ENCODE data around the gene TFIP11.

The TFIP11 gene

DNA sequence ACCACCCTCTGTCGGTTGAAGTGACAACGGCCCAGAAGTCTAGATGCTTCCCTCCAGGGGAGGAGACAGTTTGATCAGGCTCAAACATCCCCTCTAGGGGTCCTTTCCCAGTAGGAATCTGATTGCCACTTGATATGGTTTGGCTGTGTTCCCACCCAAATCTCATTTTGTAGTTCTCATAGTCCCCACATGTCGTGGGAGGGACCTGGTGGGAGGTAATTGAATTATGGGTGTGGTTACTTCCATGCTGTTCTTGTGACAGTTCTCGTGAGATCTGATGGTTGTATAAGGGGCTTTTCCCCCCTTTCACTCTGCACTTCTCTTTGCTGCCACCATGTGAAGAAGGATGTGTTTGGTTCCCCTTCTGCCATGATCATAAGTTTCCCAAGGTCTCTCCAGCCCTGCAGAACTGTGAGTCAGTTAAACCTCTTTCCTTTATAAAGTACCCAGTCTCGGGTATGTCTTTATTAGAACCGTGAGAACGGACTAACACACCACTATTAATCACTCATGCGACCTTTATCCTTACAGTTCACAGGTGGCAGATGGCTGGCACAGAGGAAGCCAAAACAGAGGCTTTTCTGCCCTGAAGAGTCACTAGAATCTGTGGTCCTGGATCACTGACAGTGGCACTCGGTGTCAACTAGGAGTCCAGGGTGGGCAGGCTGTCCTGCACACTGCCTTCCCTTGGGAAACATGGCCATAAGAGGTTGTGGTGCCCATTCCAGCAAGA is 61.7 kb downstream of the TFIP11 start:
- DNase-seq (ENCODE audit: low read depth in 2 of 2), result no peak

DNA sequence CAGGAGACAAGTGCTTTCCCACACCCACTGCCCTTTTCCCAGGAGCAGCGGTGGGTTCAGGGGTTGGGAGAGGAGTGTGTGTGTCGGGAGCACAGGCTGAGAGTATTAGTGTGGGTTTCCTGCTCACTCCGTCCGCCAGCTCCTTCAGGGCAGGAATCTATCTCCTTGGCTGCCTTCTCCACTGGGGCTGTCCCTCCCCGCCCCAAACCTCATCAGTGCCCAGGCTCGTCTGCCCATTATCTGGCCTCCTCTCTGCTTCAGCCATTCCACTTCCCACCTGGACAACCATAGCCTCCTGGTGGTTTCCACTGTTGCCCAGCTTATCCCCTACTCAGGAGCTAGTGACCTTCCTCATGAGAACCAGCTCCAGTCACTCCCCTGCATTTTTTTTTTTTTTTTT is 63.3 kb downstream of the TFIP11 start:
- DNase-seq (ENCODE audit: low read depth in 2 of 2), result no peak

DNA sequence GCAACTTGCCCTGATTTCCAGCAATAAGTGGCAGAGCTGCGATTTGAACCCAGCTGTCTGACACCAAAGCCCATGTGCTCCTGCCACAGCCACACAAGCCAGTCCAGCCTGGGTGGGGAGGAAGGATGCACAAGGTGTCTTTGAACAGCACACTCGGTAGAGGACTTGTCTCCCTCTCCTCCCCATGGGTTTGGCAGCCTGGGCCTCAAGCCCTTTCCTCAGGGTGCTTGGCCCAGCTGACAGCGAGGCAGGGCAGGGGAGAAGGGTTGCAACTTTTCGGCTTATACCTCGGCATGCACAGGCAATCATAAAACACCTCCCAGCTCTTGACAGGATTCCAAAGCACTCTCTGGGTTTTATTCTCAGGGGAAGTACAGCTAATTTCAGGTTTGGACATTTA is 63.9 kb downstream of the TFIP11 start:
- no peak for DNase-seq (ENCODE audit: low read depth in 2 of 2)

DNA sequence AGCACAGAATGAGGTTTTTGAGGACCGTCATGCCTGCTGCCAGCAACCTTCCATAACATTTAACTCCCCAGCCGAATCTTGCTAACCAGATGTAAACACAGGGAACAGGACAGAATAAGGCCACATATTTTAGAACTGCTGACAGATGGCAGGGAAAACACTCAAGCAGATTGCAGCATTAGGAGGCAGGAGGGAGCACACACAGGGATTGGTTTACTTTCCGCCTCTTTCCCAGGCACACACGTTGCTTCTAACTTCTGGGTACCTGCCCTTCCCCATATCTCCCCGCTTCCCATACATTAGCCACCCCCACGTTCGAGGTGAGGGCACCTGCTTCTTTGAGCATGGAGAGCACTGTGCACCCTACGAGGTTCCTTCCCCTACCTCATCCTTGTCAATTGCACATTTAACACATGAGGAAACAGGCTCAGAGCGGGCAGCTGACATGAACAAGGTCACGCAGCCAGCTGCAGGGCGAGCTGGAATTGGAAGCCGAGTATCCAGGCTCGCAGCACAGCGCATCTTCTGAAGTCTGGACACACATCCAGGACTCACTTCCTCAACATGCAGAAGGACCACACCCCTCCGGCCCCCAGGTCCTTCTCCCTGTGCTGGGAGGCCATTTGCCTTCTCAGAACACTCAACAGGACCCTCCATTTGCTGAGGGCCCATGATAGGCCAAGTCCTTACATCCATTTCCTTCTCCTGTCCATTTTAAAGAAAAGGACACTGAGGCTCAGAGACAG is 64.5 kb downstream of the TFIP11 start:
- no peak for DNase-seq (ENCODE audit: low read depth in 2 of 2)

DNA sequence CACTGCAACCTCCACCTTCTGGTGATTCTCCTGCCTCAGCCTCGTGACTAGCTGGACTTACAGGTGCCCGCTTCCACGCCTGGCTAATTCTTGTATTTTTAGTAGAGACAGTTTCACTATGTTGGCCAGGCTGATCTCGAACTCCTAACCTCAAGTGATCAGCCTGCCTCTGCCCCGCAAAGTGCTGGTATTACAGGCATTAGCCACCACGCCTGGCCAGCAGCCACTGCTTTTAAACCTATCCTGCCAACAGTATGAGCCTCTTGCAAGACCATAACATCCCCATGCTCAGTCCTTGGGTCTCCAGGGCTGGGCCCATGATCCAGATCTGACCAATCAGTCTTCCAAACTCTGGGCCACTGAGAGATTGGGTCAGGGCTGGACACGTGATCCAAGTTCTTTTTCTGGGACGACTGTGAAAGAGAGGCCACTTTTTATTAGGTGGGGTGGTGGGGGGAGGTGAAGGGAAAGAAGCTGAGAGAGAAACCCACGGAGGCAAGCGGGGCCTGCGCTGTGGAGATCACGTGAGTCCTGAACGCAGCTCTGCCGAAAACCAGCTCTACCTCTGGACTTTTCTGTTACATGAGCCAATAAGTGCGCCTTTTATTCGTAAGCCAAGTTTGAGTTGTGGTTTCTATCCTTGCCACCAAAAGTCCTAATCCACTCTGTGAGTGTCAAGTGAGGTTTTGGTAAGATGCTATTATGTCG is 65.3 kb downstream of the TFIP11 start:
- no peak for DNase-seq (ENCODE audit: low read depth in 2 of 2)

DNA sequence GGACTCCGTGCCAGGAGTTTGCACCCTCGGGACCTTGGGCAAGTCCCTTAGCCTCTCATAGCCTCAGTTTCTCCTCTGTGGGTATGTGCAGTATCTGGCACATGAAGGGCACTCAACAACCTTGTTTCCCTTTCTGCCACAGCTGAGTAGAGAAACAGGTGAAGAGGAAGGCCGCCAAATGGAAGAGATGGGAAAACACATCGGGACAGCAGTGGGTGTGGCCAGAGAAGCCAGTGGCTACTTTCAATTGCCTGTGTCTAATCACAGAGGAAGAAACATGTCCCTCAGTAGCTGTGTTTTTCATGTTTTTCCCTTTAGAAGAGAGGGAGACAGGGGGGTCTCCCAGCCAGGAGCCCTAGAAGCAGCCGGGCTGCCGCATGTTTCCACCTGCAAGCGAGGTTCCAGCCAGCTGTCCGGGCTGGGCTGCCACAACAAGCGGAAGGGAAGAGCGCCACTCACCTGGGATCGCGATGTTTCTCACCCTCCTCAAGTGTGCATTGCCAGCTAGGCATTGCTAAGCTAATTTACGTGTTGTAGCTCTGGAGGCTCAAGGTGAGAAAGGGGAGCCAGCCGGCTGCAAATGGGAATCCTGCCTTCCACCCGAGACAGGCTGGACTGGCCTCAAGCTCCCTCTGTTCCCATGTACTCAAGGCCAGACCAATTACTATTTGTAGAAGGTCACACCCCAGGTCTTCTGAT is 66.5 kb downstream of the TFIP11 start:
- no peak for DNase-seq (ENCODE audit: low read depth in 2 of 2)

DNA sequence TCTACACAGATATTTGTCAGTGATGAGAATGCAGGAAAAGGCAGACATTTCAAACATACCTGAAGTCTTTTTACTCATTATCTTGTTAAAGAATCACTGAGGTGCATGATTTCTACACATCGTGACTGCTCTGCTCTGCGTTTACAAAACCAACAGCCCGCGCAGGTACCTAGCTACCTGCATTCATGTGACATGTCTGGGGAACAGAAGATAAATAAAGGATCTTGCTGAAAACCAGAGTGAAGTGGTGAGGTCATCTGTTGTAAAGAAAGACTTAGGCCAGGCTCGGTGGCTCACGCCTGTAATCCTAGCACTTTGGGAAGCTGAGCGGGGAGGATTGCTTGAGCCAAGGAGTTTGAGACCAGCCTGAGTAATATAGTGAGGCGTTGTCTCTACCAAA is 67.5 kb downstream of the TFIP11 start:
- DNase-seq (ENCODE audit: low read depth in 2 of 2), result no peak

DNA sequence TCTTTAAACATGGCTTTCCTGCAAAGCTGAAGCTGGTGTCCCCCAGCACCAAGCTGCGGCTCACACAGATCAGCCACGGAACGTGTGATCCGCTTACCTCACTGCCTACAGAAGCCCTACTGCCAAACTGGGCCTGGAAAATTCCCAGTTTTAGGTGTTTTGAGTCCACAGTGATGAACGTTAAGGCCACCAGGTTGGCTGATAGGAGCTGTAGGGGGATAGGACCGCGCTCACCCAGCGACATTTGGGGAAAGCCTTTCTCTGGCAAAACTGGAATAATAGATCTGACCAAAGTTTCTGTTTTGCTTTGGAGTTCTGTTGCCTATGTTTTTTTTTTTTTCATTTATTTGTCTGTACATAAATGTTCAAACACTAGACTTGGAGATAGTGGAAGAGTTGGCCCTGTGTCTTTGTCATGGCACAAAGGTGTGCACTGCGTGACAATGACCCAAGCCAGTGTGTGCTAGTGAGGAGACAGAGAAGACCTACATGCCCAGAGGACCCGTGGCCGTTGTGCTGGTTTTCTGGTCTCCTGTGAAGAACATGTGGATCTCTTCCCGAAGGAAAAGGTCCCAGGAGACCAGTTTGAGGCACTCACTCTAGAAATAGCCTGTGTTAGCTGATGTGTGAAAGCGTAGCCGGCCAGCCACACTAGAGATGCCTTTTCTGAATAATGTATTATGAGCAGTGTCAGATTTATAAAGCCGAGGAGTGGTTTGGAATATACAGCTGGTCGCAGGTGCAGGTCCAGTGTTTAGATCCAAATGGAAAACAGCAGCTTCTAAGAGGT is 68.2 kb downstream of the TFIP11 start:
- no peak for DNase-seq (ENCODE audit: low read depth in 2 of 2)

DNA sequence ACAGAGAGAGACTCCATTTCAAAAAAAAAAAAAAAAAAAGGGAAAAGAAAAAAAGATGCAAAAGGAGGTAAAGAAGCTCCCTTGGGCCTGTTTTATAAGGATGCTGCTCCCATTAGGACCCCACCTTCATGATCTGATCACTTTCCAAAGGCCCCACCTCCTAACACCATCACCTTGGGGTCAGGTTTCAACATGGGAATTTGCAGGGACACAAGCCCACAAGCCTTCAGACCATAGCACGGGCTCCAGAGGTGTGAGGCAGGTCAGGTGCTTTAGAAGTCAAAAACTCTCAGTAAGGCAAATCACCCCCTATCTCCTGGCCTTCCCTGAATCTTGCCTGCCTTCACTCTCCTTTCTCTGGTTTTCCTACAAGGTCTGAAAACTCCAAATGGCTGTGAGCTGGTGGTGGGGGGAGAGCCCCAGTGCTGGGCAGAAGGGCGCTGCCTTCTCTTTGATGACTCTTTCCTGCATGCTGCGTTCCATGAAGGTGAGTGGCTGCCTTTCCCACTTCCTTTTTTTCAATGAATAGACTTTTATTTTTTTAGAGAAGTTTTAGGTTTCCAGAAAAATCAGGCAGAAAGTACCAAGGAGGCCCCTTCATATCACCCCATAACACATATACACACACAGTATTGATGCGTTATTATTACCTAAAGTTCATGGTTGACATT is 70.1 kb downstream of the TFIP11 start:
- DNase-seq (ENCODE audit: low read depth in 2 of 2), result no peak
